GM19463 (cell line): ENCODE results near the gene SKAP1.
"Not testable (repeated sequence)": the region's sequence is repeated elsewhere in the genome, so short reads cannot be mapped to it uniquely, and the experiment has no call there.

Experiments used
- ATAC-seq: cut with Tn5 transposase; IDR thresholded peaks from one replicate; pipeline ENCODE4 v1.9.1; 2021; ENCODE audit warnings: mild to moderate bottlenecking, moderate library complexity; ENCODE audit not compliant: unreplicated experiment

Gene SKAP1

GRCh38 chr17:48449335-48449734, 19.3 kb upstream of the SKAP1 start:
- not testable (repeated sequence) for ATAC-seq

- no peak for ATAC-seq
These were observed 15.2 kb upstream of the SKAP1 start for GRCh38 chr17:48445248-48445620.

- ATAC-seq = no peak
These were observed 14.7 kb upstream of the SKAP1 start for GRCh38 chr17:48444516-48445247.

- ATAC-seq = no peak
These were observed 13.7 kb upstream of the SKAP1 start for GRCh38 chr17:48443712-48444111.

- no peak for ATAC-seq
These were observed 12.8 kb upstream of the SKAP1 start for GRCh38 chr17:48442819-48443218.

GRCh38 chr17:48441862-48442261, 11.8 kb upstream of the SKAP1 start:
- no peak for ATAC-seq

- ATAC-seq = peak; percentile 56
These were observed 11.3 kb upstream of the SKAP1 start for GRCh38 chr17:48441231-48441711.

- no peak for ATAC-seq
These were observed 10.7 kb upstream of the SKAP1 start for GRCh38 chr17:48440669-48441068.

GRCh38 chr17:48439875-48440505, 10.0 kb upstream of the SKAP1 start:
- ATAC-seq = peak; percentile 27

- ATAC-seq = no peak
These were observed 9.3 kb upstream of the SKAP1 start for GRCh38 chr17:48439110-48439850.

GRCh38 chr17:48438516-48439061, 8.6 kb upstream of the SKAP1 start:
- ATAC-seq = no peak

GRCh38 chr17:48433896-48434295, 3.9 kb upstream of the SKAP1 start:
- no peak for ATAC-seq

GRCh38 chr17:48432820-48433775, 3.1 kb upstream of the SKAP1 start:
- ATAC-seq = no peak

- no peak for ATAC-seq
These were observed 858 bp downstream of the SKAP1 start for GRCh38 chr17:48429156-48429555.

- peak; percentile 57 for ATAC-seq
These were observed 2.4 kb downstream of the SKAP1 start for GRCh38 chr17:48427598-48427997.

GRCh38 chr17:48426761-48427500, 3.1 kb downstream of the SKAP1 start:
- ATAC-seq = no peak

- ATAC-seq = no peak
These were observed 3.9 kb downstream of the SKAP1 start for GRCh38 chr17:48426019-48426665.

GRCh38 chr17:48422060-48422459, 8.0 kb downstream of the SKAP1 start:
- not testable (repeated sequence) for ATAC-seq

GRCh38 chr17:48420823-48421222, 9.2 kb downstream of the SKAP1 start:
- ATAC-seq = no peak
